Heart left ventricle (tissue), 13 donors: Measurements from ENCODE around the gene ADD2.

ENCODE experiments used
- CTCF ChIP-seq, 12 donors: fragments of 200-600 bp; sonication (generic) in 4 of 12; IDR thresholded peaks; one replicate each; pipeline versions ENCODE4 v1.5.0 to v1.8.0; 2018 to 2022; ENCODE audit warnings: antibody characterized with exemption in 12 of 12, mild to moderate bottlenecking in 5 of 12
- POLR2A ChIP-seq, 2 donors: fragments of 450-650 bp; IDR thresholded peaks; one replicate each; pipeline ENCODE4 v1.6.1; 2017; ENCODE audit warnings: antibody characterized with exemption in 2 of 2, mild to moderate bottlenecking in 2 of 2, moderate library complexity in 2 of 2
- donor health status: ischemic (EF 13 %, LVEDD 7.1; RV severe dilation, severe dysfunction).
- donor health status: DM: no; HTN: yes; CAD: no.
- donor health status: DM: no; HTN: no; CAD: no.
- donor health status: ischemic (EF 25% LVEDD 6.9; RV normal size, moderate dysfunction).
- donor health status: ischemic (EF 25% LVEDD 5.7; RV mildly dilated, moderate dysfunction).
- donor health status: ischemic (EF 35%, LVEDD 5.7; RV mildly dilated, moderate dysfunction).
- donor health status: nonischemic (EF 11% LVEDD 7.7; RV severe dilation, severe dysfunction).
- donor health status: DM: yes; HTN: yes; CAD: no.
- donor health status: PGD.
- donor health status: ischemic (EF 29% LVEDD 5.4; RV normal size, mild dysfunction).
- donor health status: nonischemic (EF 23%, LVEDD 6.1; RV moderate dilation, normal function).

GRCh38 chr2:70724366-70724765 is 43.6 kb downstream of the ADD2 start:
- TF ChIP-seq CTCF (IDR thresholded peaks at IDR 0.05): no peak
- no peak for TF ChIP-seq POLR2A (IDR thresholded peaks at IDR 0.05)
